ENCODE results near the gene CABYR. TPM values are rescaled to one million over a fixed set of nuclear protein-coding genes. Genes with fewer than 3 reads are reported as not detected.

CABYR gene
- polyA plus RNA-seq, 2 donors = 0.67 to 0.92 TPM

GRCh38 chr18:24111936-24112335, 26.9 kb upstream of the CABYR start:
- no peaks in the 10 kb centered on the region for H3K4me1 ChIP-seq (ENCODE audit: control insufficient read depth in 2 of 2, insufficient read depth in 2 of 2, low read length in 1 of 2)
- no peaks in the 10 kb centered on the region for H3K36me3 ChIP-seq (ENCODE audit: control insufficient read depth in 2 of 2, insufficient read depth in 2 of 2, low read length in 1 of 2)
- H3K4me3 ChIP-seq (ENCODE audit: low read depth in 1 of 2, low read length in 2 of 2) = no peak overlapping the region
- H3K27ac ChIP-seq (ENCODE audit: low read depth in 2 of 2, low read length in 1 of 2) = no peak overlapping the region
- 90 to 94% methylated on average over 2 of the region's 2 CpGs for WGBS, 2 donors
- no peaks in the 10 kb centered on the region for H3K9me3 ChIP-seq (ENCODE audit: control insufficient read depth in 2 of 2, insufficient read depth in 1 of 2, low read depth in 1 of 2, low read length in 1 of 2)
- no peaks in the 10 kb centered on the region for H3K27me3 ChIP-seq (ENCODE audit: control insufficient read depth in 1 of 2, insufficient read depth in 2 of 2, low read length in 2 of 2)

DNA sequence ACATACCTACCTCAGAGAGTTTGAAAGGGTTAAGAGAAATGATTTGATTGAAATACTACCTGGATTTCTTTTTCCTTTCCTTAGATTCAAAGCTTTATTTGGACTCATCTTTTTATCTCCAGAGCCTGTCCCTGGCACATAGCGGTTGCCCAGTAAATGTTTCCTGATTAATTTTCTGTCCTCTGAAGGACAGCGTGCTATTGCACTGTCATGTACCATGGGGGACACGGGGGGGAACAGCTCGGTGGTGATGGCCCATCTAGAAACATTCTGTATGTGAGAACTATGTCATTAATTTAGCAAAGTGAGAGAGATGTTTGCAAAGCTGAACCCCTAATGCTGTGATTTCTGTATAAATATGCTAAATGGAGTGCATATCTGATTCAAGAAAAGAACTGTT, 26.4 kb upstream of the CABYR start:
- H3K27me3 ChIP-seq (ENCODE audit: control insufficient read depth in 1 of 2, insufficient read depth in 2 of 2, low read length in 2 of 2) = no peaks in the 10 kb centered on the region
- H3K4me1 ChIP-seq (ENCODE audit: control insufficient read depth in 2 of 2, insufficient read depth in 2 of 2, low read length in 1 of 2) = no peaks in the 10 kb centered on the region
- H3K36me3 ChIP-seq (ENCODE audit: control insufficient read depth in 2 of 2, insufficient read depth in 2 of 2, low read length in 1 of 2) = no peaks in the 10 kb centered on the region
- no peak overlapping the region for H3K4me3 ChIP-seq (ENCODE audit: low read depth in 1 of 2, low read length in 2 of 2)
- no peaks in the 10 kb centered on the region for H3K9me3 ChIP-seq (ENCODE audit: control insufficient read depth in 2 of 2, insufficient read depth in 1 of 2, low read depth in 1 of 2, low read length in 1 of 2)
- WGBS, 2 donors = 78 to 91% methylated on average over 4 of the region's 4 CpGs
- no peak overlapping the region for H3K27ac ChIP-seq (ENCODE audit: low read depth in 2 of 2, low read length in 1 of 2)

DNA sequence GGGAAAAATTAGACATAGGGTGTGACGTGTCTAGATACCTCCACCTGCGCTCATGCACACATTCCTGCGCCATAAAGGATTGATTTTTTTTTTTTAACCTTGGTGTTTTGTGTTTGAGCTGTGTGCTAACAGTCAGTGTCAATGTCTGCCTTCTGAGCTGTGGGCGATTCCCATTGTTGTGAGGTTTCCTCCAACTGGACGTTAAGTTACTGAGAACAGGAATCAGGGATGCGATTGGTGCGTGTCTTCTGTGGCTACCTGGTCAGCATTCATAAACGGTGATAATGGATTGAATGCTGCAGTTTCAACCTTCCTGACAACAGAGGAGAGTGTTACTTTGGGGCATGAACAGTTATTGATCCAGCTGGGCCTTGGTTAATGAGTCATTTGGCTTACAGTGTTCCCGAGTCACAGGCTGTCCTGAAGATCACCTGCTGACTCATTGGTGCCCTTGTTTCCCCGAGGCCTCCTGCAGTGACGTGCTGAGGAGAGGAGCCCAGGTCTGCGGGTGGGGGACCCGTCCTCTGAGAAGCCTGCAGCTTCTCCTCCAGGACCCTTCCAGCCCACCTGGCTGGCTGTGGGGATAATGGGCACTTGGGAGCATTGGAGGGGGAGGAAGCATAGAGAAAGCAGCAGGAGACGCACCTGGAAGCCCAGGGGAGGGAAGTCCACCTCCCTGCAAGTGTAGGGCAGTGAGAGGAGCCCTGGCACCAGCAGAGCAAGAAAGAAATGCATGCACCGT, 25.8 kb upstream of the CABYR start:
- WGBS, 2 donors = 65 to 66% methylated on average over 15 of the region's 15 CpGs
- Histone ChIP-seq H3K36me3 (ENCODE audit: control insufficient read depth in 2 of 2, insufficient read depth in 2 of 2, low read length in 1 of 2) (no peaks in the 10 kb centered on the region), H3K4me1 (ENCODE audit: control insufficient read depth in 2 of 2, insufficient read depth in 2 of 2, low read length in 1 of 2) (no peaks in the 10 kb centered on the region), H3K4me3 (ENCODE audit: low read depth in 1 of 2, low read length in 2 of 2) (no peak overlapping the region), H3K9me3 (ENCODE audit: control insufficient read depth in 2 of 2, insufficient read depth in 1 of 2, low read depth in 1 of 2, low read length in 1 of 2) (no peaks in the 10 kb centered on the region), H3K27me3 (ENCODE audit: control insufficient read depth in 1 of 2, insufficient read depth in 2 of 2, low read length in 2 of 2) (no peaks in the 10 kb centered on the region), H3K27ac (ENCODE audit: low read depth in 2 of 2, low read length in 1 of 2) (no peak overlapping the region)

- Histone ChIP-seq H3K4me3 (ENCODE audit: low read depth in 1 of 2, low read length in 2 of 2) (no peak overlapping the region), H3K27ac (ENCODE audit: low read depth in 2 of 2, low read length in 1 of 2) (no peak overlapping the region), H3K27me3 (ENCODE audit: control insufficient read depth in 1 of 2, insufficient read depth in 2 of 2, low read length in 2 of 2) (no peaks in the 10 kb centered on the region), H3K4me1 (ENCODE audit: control insufficient read depth in 2 of 2, insufficient read depth in 2 of 2, low read length in 1 of 2) (no peaks in the 10 kb centered on the region), H3K36me3 (ENCODE audit: control insufficient read depth in 2 of 2, insufficient read depth in 2 of 2, low read length in 1 of 2) (no peaks in the 10 kb centered on the region), H3K9me3 (ENCODE audit: control insufficient read depth in 2 of 2, insufficient read depth in 1 of 2, low read depth in 1 of 2, low read length in 1 of 2) (no peaks in the 10 kb centered on the region)
- 82 to 85% methylated on average over 4 of the region's 4 CpGs for WGBS, 2 donors
Measured at GRCh38 chr18:24114924-24115549, 23.8 kb upstream of the CABYR start.

GRCh38 chr18:24115628-24116027, 23.2 kb upstream of the CABYR start:
- Histone ChIP-seq H3K4me3 (ENCODE audit: low read depth in 1 of 2, low read length in 2 of 2) (no peak overlapping the region), H3K9me3 (ENCODE audit: control insufficient read depth in 2 of 2, insufficient read depth in 1 of 2, low read depth in 1 of 2, low read length in 1 of 2) (no peaks in the 10 kb centered on the region), H3K27ac (ENCODE audit: low read depth in 2 of 2, low read length in 1 of 2) (no peak overlapping the region), H3K36me3 (ENCODE audit: control insufficient read depth in 2 of 2, insufficient read depth in 2 of 2, low read length in 1 of 2) (no peaks in the 10 kb centered on the region), H3K4me1 (ENCODE audit: control insufficient read depth in 2 of 2, insufficient read depth in 2 of 2, low read length in 1 of 2) (no peaks in the 10 kb centered on the region), H3K27me3 (ENCODE audit: control insufficient read depth in 1 of 2, insufficient read depth in 2 of 2, low read length in 2 of 2) (no peaks in the 10 kb centered on the region)
- 64 to 70% methylated on average over 2 of the region's 2 CpGs for WGBS, 2 donors

- H3K4me3 ChIP-seq (ENCODE audit: low read depth in 1 of 2, low read length in 2 of 2) = no peak overlapping the region
- 55 to 58% methylated on average over 8 of the region's 8 CpGs for WGBS, 2 donors
- peaks cover 0 to 3% of the 10 kb centered on the region in 2 donors for H3K36me3 ChIP-seq (ENCODE audit: control insufficient read depth in 2 of 2, insufficient read depth in 2 of 2, low read length in 1 of 2)
- H3K4me1 ChIP-seq (ENCODE audit: control insufficient read depth in 2 of 2, insufficient read depth in 2 of 2, low read length in 1 of 2) = no peaks in the 10 kb centered on the region
- no peaks in the 10 kb centered on the region for H3K9me3 ChIP-seq (ENCODE audit: control insufficient read depth in 2 of 2, insufficient read depth in 1 of 2, low read depth in 1 of 2, low read length in 1 of 2)
- H3K27ac ChIP-seq (ENCODE audit: low read depth in 2 of 2, low read length in 1 of 2) = no peak overlapping the region
- no peaks in the 10 kb centered on the region for H3K27me3 ChIP-seq (ENCODE audit: control insufficient read depth in 1 of 2, insufficient read depth in 2 of 2, low read length in 2 of 2)
Measured at GRCh38 chr18:24118750-24119577, 19.9 kb upstream of the CABYR start.

DNA sequence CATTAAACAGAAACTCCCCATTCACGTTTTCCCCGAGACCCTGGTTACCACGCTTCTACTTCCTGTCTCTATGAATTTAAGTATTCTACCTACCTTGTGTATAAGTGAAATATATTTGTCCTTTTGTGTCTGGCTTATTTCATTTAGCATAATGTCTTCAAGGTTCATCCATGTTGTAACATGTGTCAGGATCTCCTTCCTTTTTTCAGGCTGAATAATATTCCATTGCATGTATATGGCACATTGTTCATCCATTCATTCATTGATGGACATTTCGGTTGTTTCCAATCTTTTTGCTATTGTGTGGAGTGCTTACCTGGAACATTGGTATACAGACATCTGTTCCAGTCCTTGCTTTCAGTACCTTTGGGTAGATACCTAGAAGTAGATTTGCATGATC, 18.2 kb upstream of the CABYR start:
- Histone ChIP-seq H3K4me3 (ENCODE audit: low read depth in 1 of 2, low read length in 2 of 2) (no peak overlapping the region), H3K36me3 (ENCODE audit: control insufficient read depth in 2 of 2, insufficient read depth in 2 of 2, low read length in 1 of 2) (peaks cover 0 to 3% of the 10 kb centered on the region in 2 donors), H3K4me1 (ENCODE audit: control insufficient read depth in 2 of 2, insufficient read depth in 2 of 2, low read length in 1 of 2) (no peaks in the 10 kb centered on the region), H3K27me3 (ENCODE audit: control insufficient read depth in 1 of 2, insufficient read depth in 2 of 2, low read length in 2 of 2) (no peaks in the 10 kb centered on the region), H3K9me3 (ENCODE audit: control insufficient read depth in 2 of 2, insufficient read depth in 1 of 2, low read depth in 1 of 2, low read length in 1 of 2) (no peaks in the 10 kb centered on the region), H3K27ac (ENCODE audit: low read depth in 2 of 2, low read length in 1 of 2) (no peak overlapping the region)
- WGBS, 2 donors = 94 to 95% methylated on average over 4 of the region's 4 CpGs

DNA sequence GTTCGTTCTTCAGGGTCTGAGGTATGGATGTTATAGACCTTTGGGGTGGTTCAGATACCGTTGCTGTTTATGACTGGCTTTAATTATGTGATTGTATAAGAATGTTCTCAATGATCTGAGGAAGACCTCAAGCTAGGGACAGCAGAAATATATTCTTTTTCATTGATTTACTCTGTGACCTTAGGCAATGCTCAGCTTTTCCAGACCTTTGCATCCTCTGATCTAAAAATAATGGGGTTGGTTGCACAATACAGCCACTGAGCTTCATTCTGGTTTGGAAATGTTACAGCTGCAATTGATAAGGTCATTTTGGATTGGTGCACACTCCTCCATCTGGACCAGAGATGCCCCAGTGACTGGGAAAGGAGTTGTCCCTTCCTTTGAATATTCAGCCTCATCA, 17.2 kb upstream of the CABYR start:
- Histone ChIP-seq H3K4me1 (ENCODE audit: control insufficient read depth in 2 of 2, insufficient read depth in 2 of 2, low read length in 1 of 2) (no peaks in the 10 kb centered on the region), H3K4me3 (ENCODE audit: low read depth in 1 of 2, low read length in 2 of 2) (no peak overlapping the region), H3K27me3 (ENCODE audit: control insufficient read depth in 1 of 2, insufficient read depth in 2 of 2, low read length in 2 of 2) (no peaks in the 10 kb centered on the region), H3K36me3 (ENCODE audit: control insufficient read depth in 2 of 2, insufficient read depth in 2 of 2, low read length in 1 of 2) (peaks cover 0 to 3% of the 10 kb centered on the region in 2 donors), H3K9me3 (ENCODE audit: control insufficient read depth in 2 of 2, insufficient read depth in 1 of 2, low read depth in 1 of 2, low read length in 1 of 2) (no peaks in the 10 kb centered on the region), H3K27ac (ENCODE audit: low read depth in 2 of 2, low read length in 1 of 2) (no peak overlapping the region)
- WGBS, 2 donors = 91 to 97% methylated on average over 2 of the region's 2 CpGs

- no peaks in the 10 kb centered on the region for H3K4me1 ChIP-seq (ENCODE audit: control insufficient read depth in 2 of 2, insufficient read depth in 2 of 2, low read length in 1 of 2)
- no peak overlapping the region for H3K4me3 ChIP-seq (ENCODE audit: low read depth in 1 of 2, low read length in 2 of 2)
- H3K36me3 ChIP-seq (ENCODE audit: control insufficient read depth in 2 of 2, insufficient read depth in 2 of 2, low read length in 1 of 2) = peaks cover 0 to 3% of the 10 kb centered on the region in 2 donors
- H3K27ac ChIP-seq (ENCODE audit: low read depth in 2 of 2, low read length in 1 of 2) = no peak overlapping the region
- H3K27me3 ChIP-seq (ENCODE audit: control insufficient read depth in 1 of 2, insufficient read depth in 2 of 2, low read length in 2 of 2) = no peaks in the 10 kb centered on the region
- WGBS, 2 donors = 50 to 66% methylated on average over 3 of the region's 3 CpGs
- no peaks in the 10 kb centered on the region for H3K9me3 ChIP-seq (ENCODE audit: control insufficient read depth in 2 of 2, insufficient read depth in 1 of 2, low read depth in 1 of 2, low read length in 1 of 2)
Measured at GRCh38 chr18:24126155-24126961, 12.5 kb upstream of the CABYR start.
